HG03280 (cell line): ENCODE measurements around the gene SUGP1.
"Not testable (repeated sequence)": the region's sequence is repeated elsewhere in the genome, so short reads cannot be mapped to it uniquely, and the experiment has no call there.

Source experiments
- ATAC-seq: cut with Tn5 transposase; IDR thresholded peaks from one replicate; pipeline ENCODE4 v1.9.1; 2021; ENCODE audit warnings: mild to moderate bottlenecking, moderate library complexity; ENCODE audit not compliant: unreplicated experiment

SUGP1 gene

DNA sequence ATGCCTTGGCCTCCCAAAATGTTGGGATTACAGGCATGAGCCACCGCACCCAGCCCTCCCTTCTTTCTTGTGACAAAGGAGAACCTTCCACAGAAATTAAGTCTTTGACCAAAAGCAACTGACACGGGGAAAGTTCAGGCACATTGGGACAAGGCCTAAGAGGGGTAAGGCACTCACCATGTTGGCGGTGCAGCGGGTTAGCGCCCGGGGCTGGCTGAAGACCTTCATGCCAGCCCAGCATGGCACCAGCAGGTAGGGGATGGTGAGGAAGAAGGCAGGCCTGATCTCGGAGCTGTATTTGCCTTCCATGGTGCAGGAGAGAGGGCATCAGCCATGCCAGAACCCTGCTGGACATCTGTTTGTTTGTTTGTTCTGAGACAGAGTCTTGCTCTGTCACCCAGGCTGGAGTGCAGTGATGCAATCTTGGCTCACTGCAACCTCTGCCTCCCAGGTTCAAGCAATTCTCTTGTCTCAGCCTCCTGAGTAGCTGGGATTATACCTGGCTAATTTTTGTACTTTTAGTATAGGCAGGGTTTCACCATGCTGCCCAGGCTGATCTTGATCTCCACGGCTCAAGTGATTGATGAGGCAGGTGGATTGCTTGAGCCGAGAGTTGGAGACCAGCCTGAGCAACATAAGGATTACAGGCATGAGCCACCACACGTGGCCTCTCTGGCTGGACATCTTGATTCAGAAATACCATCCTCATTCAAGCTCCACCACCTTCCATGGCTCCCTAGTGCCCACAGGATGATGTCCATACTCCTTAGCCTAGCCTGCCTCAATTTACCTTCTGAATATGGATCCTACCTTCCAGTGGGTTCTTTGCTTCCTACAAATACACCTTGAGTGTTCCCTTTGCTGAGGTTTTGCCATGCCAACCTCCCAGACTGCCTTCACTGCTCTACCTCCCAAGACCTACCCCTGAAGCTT is 51.6 kb downstream of the SUGP1 start:
- no peak for ATAC-seq

DNA sequence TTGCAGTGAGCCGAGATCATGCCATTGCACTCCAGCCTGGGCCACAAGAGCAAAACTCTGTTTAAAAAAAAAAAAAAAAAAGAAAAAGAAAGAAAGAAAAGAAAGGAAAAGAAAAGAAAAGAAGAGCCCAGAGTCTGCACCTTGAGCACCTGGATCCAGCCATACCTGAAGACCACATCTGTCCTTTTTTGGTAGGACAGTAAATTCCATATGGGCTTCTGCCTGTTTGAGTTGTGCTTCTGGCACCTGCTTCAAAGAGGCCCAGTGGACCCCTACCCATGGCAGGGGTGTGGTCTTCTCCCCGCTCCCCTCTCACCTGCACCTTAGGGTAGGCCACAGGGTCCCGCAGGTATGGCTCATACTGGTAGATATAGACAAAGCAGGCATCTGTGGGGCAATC is 53.0 kb downstream of the SUGP1 start:
- no peak for ATAC-seq

DNA sequence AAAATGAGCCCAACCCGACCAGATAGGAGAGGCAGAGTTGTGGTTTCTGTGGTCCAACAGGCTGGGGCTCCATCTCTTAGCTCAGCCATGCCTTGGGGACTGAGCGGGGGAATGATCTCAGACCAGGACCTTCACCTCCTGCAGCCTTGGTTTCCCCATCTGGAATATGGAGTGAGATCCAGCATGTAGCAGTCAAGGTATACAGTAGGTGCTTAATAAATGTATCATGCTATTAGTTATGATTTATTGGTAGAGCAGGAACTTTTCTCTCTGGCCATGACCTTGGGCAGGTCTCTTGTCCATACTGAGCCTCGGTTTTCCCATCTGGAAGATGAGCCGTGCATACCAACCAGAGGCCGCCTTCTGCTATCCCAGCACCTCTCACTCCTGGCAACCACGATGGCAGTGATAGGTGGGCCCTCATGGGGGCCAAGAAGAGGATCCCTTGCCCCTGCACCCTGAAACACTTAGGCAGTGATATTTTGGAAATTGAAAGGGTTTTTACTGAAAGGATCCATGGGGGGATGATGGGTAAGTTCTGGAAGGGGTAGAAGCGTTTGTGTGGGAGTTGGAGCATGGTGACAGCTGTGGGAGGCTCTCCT is 56.3 kb downstream of the SUGP1 start:
- ATAC-seq: no peak

DNA sequence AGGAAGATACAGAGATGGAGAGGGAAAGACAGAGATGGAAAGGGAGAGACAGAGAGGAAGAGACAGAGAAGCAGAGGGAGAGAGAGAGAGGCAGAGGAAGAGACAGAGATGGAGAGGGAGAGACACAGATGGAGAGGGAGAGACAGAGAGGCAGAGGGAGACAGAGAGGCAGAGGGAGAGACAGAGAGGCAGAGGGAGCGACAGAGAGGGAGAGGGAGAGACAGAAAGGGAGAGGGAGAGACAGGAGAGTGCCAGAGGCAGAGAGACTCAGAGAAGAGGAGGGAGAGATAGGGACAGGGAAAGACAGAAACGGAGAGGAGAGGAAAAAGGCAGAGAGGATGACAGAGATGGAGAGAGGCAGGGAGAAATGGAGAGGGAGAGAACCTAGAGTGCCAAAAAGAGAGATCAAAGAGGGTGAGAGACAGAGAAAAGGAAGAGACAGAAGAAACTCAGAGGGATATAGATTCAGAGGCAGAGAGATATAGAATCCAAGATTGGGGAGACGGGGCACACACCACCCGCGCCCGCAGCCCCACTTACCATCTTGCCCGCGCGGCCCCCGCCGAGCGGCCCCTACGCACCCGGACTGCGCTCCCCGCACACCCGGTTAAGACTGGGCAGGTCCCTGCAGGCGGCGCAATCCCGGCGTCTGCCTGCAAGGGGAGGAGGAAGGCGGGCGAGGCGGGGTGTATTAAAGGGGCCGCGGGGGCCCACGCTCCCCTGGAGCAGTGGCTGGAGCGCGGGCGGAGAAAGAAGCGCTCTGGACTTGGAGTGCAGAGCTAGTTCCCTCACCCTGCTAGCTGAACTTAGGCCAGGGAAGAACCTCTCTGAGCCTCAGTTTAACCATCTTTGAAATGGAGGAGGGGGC is 57.9 kb downstream of the SUGP1 start:
- no peak for ATAC-seq

DNA sequence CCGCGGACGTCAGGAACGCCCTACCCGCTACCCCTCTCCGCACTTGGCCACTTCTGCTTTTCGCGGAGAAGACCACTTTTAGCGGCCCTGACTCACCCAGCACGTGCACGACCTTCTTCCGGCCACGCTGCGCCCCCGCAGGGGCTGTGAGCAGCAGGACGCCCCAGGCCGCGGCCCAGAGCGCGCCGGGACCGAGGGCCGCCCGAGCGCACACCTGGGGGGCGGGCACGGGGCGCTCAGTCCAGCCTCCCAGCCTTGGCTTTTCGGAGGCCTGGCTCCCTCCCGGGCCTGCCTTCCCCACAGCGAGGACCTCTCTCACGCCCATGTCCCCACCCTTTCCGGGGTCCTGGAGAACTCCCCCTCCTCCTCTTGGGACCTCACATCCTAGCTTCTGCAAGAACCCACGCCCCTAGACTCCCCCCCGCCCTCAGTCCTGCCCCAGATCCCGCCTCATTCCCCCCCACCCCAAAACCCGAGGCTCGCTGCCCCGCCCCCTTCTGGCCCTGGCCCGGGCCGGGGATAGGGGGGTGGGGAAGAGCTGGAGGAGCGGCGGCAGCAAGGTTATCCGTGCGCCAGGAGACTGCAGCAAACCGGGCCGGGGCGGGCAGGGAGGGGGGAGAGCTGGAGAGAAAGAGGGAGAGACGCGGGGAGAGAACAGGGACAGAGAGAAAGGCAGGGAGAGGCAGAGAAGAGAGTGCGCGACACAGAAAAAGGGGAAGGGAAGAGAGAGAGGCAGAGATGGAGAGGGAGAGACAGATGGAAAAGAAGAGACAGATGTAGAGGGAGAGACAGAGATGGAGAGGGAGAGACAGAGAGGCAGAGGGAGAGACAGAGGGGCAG is 58.7 kb downstream of the SUGP1 start:
- no peak for ATAC-seq

DNA sequence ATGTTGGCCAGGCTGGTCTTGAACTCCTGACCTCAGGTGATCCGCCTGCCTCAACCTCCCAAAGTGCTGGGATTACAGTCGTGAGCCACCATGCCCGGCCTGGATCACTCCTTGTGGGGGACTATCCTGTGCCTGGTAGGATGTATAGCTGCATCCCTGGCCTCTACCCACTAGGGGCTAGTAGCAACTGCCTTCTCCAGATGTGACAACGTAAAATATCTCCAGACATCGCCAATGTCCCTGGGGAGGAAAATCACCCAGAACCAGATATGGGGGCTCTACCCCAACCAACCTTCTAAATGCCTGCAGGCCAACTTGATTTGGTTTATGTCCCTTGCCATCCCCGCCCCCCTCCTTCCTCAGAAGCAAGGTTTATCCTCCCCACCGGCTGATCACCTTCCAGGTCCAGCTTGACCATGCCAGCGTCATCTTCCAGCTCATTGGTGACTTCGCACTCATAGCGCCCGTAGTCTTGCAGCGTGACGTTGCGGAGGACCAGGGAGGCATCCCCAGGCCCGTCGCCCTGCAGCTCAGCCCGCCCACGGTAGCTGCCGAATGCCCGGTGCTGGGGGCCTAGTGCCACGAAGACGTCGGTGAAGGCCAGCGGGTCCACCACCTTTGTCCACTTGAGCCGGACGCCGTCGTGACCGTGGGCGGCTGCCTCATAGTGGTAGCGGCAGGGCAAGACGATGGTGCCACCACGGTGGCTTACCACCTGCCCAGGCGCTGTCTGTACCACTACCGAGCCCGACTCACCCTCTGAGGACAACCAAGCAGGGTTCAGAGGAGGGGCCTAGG is 59.7 kb downstream of the SUGP1 start:
- no peak for ATAC-seq

DNA sequence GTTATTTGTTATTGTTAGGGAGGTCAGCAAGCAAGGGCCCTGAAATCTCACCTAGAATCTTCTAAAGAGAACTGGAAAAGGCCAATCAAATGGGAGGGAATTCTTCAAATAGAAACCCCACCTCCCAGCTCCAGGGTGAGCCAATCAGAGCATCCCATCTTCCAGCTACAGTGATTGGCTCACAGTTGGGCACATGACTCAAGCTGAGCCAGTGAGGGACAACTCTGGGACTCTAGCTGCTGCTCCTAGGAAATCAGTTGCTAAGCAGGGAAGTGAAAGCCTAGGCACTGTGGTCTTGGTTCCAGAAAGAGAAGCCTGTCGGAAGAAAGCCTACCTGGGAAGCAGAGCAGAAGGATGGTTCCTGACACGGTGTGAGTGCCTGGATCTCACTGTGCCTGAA is 60.6 kb downstream of the SUGP1 start:
- ATAC-seq: no peak

DNA sequence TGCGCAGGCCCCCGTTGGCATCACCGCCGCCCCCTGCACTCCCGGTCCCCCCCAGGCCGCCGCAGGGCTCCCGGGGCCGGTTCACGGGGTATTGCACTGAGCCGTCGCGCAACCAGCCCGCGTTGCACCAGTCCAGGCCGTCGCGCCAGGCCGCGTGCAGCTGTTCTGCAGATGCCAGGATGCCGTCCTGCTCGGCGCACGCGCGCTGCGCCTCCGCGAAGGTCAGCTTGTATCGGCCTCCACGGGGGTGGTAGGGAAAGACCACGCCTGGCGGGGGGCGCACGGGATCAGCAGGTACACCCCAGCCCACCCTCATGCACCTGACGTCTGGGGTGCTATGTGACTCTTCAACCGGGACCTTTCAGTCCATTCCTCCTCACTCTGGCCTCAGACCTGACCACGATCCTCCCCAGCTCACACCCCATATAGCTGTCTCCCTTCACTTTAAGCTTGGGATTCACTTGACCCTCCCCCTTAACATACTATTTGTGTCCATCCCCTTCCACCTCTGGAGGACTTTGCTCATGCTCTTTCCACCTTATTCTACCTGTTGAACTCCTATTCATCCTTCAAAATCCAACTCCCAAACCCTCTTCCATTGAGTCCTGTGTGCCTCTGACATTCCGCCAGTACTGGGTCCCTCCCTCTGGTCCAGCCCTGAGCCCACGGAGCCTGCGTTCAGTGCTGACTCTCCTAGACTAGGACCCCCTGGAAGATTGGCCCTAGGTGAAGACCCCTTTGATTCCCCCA is 61.5 kb downstream of the SUGP1 start:
- ATAC-seq: no peak

DNA sequence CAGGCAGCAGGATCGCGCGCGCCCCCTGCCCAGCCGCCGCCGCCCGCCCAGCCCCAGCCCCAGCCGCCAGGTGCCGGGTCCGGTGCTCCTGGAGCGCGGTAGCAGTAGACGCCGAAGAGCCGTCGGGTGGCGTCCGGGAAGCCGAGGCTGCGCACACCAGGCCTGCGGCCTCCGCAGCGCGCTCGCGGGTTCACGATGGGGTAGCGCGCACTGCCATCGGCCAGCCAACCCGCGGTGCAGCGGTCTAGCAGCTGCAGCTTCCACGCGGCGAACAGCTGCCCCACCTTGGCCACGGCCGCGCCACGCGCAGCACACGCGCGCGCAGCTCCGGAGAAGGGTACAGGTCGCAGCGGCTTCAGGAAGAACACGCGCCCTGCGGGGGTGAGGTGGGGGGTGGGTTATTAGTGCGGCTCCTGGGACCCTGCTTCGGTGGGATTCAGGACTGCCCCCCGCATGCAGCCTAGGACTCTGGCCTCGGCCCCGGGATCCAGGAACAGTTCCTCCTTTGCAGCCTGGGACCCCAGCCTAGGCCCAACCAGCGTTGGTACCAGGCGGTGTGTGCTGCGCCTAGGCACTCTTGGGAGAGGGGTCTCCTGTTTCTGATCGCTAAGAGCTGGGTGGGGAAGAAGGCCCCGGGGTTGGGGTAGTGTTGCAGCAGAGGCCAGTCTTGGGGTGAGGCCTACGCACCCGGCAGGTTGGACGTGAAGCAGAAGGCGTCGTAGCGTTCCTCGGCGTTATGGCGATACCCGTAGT is 62.3 kb downstream of the SUGP1 start:
- no peak for ATAC-seq

DNA sequence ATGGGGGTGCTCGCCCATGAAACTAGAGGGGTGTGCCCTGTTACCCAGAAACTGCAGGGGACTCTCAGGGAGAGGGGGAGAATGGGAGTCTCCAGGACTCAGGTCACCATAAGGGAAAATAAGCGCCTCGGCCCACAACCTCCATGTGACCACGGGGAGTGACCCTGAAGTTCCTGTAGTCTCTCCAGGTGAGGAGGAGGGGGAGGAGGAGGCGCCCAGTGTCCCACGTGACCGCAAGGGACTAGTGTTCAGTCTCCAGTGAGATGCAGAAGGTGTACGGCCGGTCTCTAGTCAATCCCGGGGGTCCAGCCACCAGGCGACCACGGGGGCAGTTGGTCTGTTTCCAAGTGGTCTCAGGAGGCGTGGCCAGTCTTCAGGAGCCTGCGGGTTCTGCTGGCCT is 63.2 kb downstream of the SUGP1 start:
- no peak for ATAC-seq

DNA sequence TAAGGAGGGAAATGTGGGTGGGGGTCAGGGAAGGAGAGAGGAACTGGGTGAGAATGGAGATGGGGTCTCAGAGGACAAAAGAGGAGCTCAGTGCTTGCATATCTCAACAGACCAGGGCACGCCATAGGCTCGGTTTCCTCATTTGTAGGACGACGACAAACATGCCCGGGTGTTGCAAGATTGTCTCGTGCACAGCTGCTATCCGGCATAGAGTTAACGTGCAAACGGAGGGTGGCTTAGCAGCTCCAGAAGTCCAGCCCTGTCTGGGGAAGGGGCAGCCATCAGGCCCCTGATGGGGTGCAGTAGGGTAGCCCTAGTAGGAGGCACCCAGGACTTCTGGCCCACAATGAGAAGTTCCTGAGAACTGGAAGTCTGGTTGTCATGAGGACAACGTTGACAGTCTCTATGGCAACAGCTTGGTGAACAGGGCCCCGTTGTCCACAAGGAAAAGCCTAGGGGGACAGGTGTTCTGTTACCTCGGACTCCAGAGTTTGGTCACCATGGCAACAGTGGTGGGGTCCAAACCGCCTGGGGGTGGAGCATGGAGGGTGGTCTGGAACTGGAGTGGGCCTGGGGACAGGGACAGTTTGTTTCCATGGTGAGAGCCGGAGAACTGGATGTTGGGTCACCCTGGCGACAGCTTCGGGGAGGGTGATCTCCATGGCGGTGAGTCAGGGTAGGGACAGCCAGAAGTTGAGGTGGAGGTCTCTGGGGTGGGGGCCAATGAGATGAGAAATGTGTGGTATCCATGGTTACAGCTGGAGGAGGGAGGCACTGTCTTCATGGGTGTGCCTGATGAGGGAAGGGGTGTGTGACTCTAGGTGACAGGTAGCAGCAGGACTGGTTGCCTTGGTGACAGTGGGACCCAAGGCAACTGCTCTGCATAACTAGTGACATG is 64.0 kb downstream of the SUGP1 start:
- ATAC-seq: no peak

DNA sequence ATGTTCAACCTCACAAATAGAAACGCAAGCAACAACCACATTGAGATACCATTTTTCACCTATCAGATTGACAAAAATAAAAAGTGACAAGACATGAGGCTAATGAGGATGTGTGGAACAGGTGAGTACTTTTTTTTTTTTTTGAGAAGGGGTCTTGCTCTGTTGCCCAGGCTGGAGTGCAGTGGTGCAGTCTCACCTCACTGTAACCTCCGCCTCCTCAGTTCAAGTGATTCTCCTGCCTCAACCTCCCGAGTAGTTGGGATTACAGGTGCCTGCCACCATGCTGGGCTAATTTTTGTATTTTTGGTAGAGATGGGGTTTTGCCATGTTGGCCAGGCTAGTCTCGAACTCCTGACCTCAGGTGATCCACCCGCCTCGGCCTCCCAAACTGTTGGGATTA is 66.9 kb downstream of the SUGP1 start:
- not testable (repeated sequence) for ATAC-seq

DNA sequence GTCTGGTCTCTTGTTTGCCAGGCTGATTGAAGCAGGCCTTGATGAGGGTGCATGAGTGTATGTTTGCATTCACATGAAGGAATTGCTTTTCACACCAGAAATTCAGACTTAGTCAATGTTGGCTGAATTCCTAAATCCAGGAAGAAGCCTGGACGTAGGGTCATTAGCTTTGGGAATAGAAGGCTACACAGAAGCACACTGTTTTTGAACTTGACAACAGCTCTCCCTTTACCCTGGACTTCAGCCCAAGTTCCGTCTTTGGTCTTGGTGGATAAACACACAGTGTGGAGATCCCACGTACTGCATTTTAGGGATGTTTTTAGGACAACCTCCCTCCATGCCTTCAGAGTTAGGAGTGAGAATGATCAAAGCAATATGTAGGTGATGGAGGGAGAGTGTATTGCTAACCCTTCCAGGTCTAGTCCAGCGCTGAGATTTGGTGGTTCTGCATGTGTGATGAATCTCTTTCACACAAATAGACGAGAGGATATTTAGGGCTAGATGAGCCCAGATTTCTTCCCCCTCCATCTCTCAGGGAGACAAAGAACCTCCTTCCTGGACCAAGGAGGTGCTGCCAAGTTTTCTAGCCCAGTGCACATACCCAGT is 70.0 kb downstream of the SUGP1 start:
- ATAC-seq: no peak

DNA sequence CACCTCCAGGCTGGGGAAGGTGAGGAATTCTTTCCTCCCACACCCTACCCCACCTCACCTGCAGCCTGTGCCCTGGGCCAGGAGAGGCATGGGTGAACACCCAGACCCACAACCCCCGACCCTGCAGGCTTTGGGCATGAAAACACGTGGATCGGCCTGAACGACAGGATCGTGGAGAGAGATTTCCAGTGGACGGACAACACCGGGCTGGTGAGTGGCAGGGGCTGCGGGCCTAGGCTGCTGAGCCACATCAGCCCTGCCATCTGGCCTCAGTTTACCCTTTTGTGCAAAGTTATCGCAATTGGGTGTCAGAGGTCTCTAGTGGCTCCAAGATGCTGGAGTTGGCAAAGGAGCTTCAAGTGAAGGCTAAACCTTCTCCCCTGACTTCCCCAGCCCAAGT is 79.8 kb downstream of the SUGP1 start:
- no peak for ATAC-seq

DNA sequence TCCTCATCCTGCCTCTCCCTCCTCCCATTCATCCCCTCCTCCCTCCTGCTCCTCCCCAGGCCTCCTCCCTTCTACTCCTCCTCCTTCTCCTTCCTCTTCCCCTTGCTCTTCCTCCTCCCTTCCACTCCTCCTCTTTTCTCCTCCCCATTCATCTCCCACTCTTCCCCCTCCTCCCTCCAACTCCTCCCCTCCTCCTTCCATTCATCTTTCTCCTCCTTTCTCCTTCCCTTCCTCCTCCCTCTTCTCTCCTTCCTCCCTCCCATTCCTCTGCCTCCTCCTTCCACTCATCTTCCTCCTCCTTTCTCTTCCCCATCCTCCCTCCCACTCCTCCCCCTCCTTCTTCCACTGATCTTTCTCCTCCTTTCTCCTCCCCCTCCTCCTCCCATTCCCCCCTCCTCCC is 80.6 kb downstream of the SUGP1 start:
- ATAC-seq: no peak

DNA sequence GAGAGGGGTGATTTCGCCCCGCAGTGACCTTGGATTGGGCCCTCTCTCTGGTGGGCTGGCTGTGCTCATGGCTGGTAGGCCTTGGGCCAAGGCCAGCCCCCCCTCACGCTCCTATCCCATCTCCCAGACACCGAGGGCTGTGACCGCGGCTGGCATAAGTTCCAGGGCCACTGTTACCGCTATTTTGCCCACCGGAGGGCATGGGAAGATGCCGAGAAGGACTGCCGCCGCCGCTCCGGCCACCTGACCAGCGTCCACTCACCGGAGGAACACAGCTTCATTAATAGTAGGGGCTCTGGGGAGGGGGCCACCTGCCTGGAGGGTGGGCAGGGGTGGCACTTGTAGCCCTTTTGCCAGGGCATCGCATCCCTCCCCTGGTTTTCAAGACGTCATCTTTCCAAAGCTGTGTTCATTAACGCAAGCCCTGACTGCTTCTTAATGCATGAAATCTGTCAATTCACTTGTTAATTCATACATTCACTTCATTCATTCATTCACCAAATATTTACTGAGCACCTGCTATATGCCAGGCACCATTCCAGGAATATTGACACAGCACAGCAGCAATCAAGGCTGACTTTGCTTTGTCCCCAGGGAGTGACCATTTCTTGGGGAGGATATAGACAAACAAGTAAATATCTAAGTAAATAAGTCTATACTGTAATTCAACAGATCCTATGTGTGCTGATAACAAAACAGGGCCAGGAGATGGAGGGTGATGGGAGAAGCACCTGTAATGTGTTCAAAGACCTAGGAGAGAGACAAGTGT is 82.0 kb downstream of the SUGP1 start:
- no peak for ATAC-seq
